ENCODE data around the gene TMEM38B.

- TF ChIP-seq CTCF (tag by site-specific recombination; IDR thresholded peaks at IDR 0.05) (no peak), ZBTB20 (tag by site-specific recombination; IDR thresholded peaks at IDR 0.05) (no peak), ZNF785 (tag by site-specific recombination; IDR thresholded peaks at IDR 0.05) (no peak), ZNF174 (tag by site-specific recombination; IDR thresholded peaks at IDR 0.05) (no peak), ZNF274 (IDR thresholded peaks at IDR 0.05; ENCODE audit: low read length) (no peak), ZNF274 (tag by site-specific recombination; IDR thresholded peaks at IDR 0.05; ENCODE audit: borderline replicate concordance) (no peak), ZNF175 (tag by site-specific recombination; IDR thresholded peaks at IDR 0.05) (no peak)
Observed at GRCh38 chr9:105698348-105698870, 4.1 kb downstream of the TMEM38B start.
